ENCODE results near the gene ATAD3A.
"Not testable (repeated sequence)": the region's sequence is repeated elsewhere in the genome, so short reads cannot be mapped to it uniquely, and the experiment has no call there.

The ATAD3A gene

GRCh38 chr1:1490633-1491230, 21.2 kb upstream of the ATAD3A start:
- no peak for DNase-seq

GRCh38 chr1:1491601-1492000, 20.4 kb upstream of the ATAD3A start:
- no peak for DNase-seq

DNA sequence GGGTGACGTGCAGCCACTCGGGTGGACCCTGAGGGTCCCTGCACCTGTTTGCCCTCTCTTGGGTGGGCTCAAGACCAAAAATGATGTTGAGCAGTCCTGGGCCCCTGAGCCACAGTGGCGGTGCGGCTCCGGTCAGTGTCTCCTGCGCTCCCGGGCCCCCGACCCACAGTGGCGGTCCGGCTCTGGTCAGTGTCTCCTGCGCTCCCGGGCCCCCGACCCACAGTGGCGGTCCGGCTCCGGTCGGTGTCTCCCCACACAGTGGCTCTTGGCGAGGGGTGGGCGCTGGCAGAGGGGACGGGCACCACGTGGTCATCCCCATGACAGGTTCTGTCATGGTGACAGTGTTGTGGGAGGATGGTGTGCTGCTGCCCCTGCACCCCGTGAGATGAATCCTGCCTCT, 17.7 kb upstream of the ATAD3A start:
- DNase-seq: not testable (repeated sequence)

GRCh38 chr1:1495461-1495975, 16.4 kb upstream of the ATAD3A start:
- DNase-seq: not testable (repeated sequence)

- peak; percentile 74 for DNase-seq
These were observed 7.1 kb upstream of the ATAD3A start for GRCh38 chr1:1504777-1505365.

DNA sequence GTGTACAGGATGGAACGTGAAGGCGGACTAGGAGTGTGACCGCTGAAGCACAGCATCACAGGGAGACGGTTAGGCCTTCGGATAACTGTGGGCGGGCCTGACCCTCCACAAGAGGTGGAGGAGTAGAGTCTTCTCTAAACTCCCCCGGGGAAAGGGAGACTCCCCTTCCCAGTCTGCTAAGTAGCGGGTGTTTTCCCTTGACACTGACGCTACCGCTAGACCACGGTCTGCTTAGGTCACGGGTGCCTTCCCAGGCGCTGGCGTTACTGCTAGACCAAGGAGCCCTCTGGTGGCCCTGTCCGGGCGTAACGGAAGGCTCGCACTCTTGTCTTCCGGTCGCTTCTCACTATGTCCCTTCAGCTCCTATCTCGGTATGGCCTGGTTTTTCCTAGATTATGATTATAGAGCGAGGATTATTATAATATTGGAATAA, 6.6 kb upstream of the ATAD3A start:
- not testable (repeated sequence) for DNase-seq

DNA sequence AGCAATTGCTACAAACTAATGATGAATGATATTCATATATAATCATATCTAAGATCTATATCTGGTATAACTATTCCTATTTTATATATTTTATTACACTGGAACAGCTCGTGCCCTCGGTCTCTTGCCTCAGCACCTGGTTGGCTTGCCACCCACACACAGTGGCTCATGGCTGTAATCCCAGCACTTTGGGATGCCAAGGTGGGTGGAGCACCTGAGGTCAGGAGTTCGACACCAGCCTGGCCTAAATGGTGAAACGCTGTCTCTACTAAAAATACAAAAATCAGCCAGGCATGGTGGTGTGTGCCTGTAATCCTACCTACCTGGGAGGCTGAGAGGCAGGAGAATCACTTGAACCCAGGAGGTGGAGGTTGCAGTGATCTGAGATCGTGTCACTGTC, 6.2 kb upstream of the ATAD3A start:
- DNase-seq: not testable (repeated sequence)

DNA sequence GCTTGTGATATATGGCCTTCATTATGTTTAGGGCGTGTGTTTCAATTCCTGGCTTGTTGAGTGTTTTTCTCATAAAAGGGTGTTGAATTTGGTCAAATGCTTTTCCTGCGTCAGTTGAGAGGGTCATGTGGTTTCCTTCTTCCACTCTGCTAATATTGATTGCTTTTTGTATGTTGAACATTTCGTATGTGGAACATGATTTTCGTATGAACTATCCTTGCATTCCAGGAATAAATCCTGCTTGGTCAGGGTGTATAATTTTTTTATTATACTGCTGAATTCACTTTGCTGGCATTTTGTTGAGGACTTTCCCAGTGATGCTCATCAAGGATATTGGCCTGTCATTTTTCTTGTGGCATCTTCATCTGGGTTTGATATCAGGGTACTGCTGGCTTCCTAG, 4.7 kb upstream of the ATAD3A start:
- DNase-seq: no peak

- DNase-seq: not testable (repeated sequence)
These were observed 3.0 kb upstream of the ATAD3A start for GRCh38 chr1:1508775-1509464.

DNA sequence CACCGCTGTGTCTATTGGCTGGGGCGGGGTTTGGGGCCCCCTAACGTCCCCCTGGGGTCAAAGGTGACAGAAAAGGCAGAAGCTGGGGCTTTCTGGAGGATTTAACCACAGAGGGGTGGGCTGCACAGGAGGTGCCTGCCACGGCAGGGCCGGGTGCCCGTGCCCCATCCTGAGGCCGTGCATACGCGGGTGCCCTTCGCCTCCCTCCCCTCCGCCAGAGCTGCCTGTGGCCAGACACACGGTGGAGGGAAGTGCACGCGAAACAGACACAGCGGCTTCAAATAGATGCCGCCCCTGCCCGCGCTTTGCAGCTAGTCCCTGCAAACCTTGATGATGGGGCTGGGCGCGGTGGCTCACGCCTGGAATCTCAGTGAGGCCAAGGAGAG, 2.5 kb upstream of the ATAD3A start:
- not testable (repeated sequence) for DNase-seq

DNA sequence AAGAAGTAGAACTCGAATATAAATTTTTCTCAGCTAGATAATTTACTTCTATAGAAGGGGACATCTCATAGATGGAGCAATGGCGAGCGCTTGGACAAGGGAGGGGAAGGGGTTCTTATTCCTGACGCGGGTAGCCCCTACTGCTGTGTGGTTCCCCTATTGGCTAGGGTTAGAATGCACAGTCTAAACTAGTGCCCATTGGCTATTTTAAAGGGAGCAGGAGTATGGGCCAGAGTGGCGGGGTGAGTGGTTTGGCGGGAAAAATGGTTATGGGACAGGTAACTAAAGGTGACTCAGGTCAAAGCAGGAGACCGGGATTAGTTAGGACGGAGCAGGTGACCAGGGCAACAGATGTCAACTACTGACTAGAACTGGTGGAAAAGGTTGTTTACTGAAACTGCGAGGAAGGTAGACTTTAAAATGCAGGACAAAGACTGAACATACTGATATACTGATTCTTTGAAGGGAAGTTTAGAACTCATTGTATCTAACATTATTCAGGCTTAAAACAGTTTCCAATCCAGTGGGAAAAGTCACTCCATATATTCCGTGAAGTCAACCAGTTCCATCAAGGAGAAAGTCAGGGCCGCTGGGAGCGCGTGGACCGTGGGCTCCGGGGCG, 940 bp upstream of the ATAD3A start:
- no peak for DNase-seq

- not testable (repeated sequence) for DNase-seq
These were observed 463 bp downstream of the ATAD3A start for GRCh38 chr1:1512425-1512824.

GRCh38 chr1:1513675-1514074, 1.7 kb downstream of the ATAD3A start:
- DNase-seq: not testable (repeated sequence)

DNA sequence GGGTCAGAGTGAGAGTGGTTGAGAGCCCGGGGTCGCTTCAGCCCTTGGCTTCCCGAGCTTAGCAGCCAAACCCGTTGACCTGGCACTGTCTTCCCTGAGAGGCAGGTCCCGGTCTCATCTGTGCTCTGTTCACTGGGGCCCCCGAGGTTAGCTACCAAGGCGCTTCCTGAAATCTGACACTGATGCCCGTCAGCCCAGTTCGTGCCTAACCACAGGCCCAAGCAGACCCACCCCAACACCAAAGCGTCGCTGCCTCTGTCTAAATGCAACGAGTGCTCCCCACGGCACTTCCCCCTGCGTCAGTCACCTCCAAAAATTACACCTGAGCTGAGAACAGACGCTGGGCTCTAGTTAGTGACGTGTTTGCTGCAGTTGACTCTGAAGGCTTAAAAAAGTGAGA, 2.4 kb downstream of the ATAD3A start:
- not testable (repeated sequence) for DNase-seq

DNA sequence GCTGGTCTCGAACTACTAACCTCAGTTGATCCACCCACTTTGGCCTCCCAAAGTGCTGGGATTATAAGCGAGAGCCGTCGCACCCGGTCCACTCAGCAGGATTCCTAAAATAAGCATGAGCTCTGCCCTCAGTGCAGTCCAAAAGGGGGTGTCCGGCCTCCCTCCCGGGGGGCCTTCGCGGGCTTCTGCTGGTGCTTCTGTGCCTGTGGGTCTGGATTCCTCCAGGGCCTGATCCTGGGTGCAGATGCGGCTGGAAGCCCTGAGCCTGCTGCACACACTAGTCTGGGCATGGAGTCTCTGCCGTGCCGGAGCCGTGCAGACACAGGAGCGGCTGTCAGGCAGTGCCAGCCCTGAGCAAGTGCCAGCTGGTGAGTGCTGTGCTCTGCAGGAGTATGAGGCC, 5.0 kb downstream of the ATAD3A start:
- DNase-seq: not testable (repeated sequence)

DNA sequence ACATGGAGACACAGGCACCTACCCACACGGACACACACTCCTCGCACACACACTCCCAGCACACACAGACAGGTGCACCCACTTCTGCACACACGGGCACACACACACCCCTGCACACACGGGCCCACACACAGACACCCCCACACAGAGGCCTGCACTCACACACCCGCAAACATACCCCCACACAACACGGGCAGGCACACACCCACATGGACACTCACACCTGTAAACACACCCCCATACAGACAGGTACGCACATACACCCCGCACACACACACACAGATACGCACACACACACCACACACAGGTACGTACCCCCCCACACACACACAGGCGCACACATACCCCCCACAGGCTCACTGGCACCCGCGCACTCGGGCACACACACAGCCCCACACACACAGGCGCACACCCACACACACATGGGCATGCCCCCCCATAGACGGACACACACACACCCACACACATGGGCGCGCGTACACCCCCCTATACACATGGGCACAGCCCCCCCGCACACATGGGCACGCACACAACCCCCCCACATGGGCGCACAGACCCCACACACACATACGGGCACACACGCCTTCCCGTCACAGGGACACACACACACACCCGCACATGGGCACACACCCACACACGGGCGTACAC, 6.1 kb downstream of the ATAD3A start:
- no peak for DNase-seq

DNA sequence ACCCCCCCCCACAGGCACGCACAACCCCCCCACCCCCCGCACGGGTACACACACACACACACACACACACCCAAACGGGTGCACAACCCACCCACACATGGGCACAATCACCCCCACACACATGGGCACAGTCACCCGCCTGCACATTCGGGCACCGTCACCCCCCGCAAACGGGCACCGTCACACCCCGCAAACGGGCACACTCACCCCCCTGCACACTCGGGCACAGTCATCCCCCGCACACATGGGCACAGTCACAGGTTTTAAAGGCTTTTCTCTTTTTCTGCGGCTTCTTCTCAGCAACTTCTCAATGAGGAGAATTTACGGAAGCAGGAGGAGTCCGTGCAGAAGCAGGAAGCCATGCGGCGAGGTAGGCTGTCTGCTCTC, 6.7 kb downstream of the ATAD3A start:
- not testable (repeated sequence) for DNase-seq

- not testable (repeated sequence) for DNase-seq
These were observed 8.0 kb downstream of the ATAD3A start for GRCh38 chr1:1519805-1520505.

DNA sequence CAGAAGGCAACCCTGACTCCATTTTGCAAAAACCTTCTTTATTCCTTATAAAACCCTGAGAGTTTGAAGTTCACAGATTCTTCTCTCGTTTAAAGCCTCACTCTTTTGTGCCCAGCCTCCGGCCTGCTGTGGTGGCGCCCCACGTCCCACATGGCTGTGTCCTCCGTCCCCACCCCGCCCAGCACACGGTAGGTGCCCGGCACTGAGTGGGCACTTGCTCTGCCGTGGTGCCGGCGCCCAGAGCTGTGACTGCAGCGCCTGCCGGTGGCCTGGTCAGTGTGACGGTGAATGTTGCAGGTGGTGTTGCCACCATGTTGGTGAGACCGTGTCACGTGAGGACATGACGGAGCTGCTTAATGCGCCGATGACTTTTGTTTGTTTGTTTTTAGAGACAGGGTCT, 9.4 kb downstream of the ATAD3A start:
- no peak for DNase-seq

- DNase-seq: not testable (repeated sequence)
These were observed 10.6 kb downstream of the ATAD3A start for GRCh38 chr1:1522536-1522935.

DNA sequence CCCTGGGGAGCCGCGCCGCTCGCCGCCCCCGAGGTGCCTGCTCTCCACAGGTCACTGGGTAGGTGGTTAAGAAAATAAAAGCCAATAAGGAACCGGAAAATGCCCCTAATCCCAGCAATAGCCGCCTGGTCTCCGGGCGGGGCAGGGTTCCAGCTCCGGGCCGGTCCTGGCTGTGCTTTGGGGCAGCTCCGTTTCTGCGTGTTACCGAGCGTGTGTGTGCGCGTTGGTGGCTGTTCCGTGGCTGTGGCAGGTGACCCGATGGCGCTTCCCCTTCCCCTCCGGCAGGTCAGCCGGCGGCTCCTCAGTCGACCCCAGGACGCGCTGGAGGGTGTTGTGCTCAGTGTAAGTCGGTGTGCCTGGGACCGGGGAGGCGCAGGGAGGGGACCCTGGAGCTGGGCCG, 11.3 kb downstream of the ATAD3A start:
- DNase-seq: not testable (repeated sequence)

- DNase-seq: not testable (repeated sequence)
These were observed 11.7 kb downstream of the ATAD3A start for GRCh38 chr1:1523651-1524050.
